Activated B cell treated with CpG ODN at 0.5 μM for 24 hours (primary cell): ENCODE measurements around the gene ARHGDIG. TPM values are rescaled to one million over a fixed set of nuclear protein-coding genes. Genes with fewer than 3 reads are reported as not detected.

Experiments used
- ATAC-seq: fragments of 200-7000 bp; cut with Tn5 transposase; one replicate; pipeline ENCODE4 v1.10.0; 2021; ENCODE audit warnings: low read depth, mild to moderate bottlenecking, moderate library complexity
- CTCF ChIA-PET: fragments of 350-600 bp; sonication (Branson Sonifier 250); formaldehyde crosslinking; loops from one replicate; lab custom pipeline; 2021; ENCODE audit warnings: antibody characterized with exemption; lab: Charles Lee
- POLR2A ChIA-PET: fragments of 350-600 bp; sonication (Branson Sonifier 250); formaldehyde crosslinking; loops from one replicate; lab custom pipeline; 2021; ENCODE audit warnings: antibody characterized with exemption; lab: Charles Lee
- DNase-seq: peaks from one replicate; pipeline ENCODE4 v3.0.0; 2022
- H3K27ac Mint-ChIP-seq: one replicate; pipeline ENCODE4 v1.8.0; 2020; ENCODE audit warnings: mixed read lengths
- H3K27me3 Mint-ChIP-seq: one replicate; pipeline ENCODE4 v1.8.0; 2021; ENCODE audit warnings: mixed read lengths
- H3K36me3 Mint-ChIP-seq: one replicate; pipeline ENCODE4 v1.8.0; 2021; ENCODE audit warnings: low read depth, mixed read lengths
- H3K4me1 Mint-ChIP-seq: one replicate; pipeline ENCODE4 v1.8.0; 2021; ENCODE audit warnings: mixed read lengths
- H3K4me3 Mint-ChIP-seq: one replicate; pipeline ENCODE4 v1.8.0; 2020; ENCODE audit warnings: mild to moderate bottlenecking, mixed read lengths
- H3K9me3 Mint-ChIP-seq: one replicate; pipeline ENCODE4 v1.8.0; 2020; ENCODE audit warnings: mixed read lengths
- intact Hi-C: fragments of 100-400 bp; cut with micrococcal nuclease; formaldehyde crosslinking; loops from one replicate; pipeline ENCODE4 v1.15.1; 2024
- total RNA-seq: library from RNA; stranded (reverse); gene quantifications from 2 replicates; pipeline ENCODE4 v1.2.3, GENCODE V29; 2022
- TF ChIP-seq, protein P1 (sequence below): fragments of 200-600 bp; IDR thresholded peaks from one replicate; pipeline ENCODE4 v1.8.0; 2022; ENCODE audit warnings: antibody characterized with exemption, mild to moderate bottlenecking

Gene ARHGDIG
- total RNA-seq, 1 donor from 2014 or later: not detected

DNA sequence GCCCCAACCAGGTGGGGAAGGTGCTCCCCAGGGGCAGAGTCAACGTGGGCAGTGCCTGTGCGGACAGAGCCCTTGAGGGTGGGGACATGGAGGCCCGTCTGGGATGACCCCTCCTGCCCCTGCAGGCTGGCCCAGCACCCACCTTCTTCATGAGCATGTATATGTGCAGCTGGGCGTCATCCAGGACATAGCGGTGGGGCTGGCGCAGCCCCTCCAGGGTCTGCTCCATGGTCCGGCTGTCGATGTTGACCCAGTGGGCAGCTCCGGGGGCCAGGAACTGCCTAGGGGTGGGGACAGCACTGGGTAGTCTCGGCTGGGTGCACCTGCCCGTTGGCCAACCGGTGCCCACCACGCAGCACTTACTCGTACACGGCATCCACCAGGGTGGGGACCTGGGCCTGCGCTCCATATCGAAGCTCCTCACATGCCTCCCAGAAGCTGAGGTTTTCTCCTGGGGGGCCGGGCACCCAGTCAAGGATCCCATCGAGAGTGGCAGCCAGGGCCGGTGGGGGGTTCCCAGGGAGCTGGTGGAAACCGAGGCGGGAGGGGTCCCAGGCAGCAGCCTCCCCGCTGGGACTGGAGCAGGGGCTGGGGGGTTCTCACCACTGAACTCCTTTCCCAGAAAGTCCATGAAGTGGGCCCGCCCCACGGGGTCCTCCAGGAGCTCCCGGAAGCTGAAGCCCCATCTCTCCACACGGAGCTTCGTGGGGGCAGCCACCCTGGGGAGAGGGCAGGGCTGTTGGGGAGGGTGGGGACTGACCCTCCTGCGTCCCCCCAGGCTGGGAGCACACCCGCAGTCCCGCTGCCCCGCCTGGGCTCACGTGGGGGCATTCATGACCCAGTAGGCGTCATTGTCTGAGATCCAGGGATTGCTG is 9.8 kb upstream of the ARHGDIG start:
- POLR2A ChIA-PET: no interaction called here
- CTCF ChIA-PET: no interaction called here
- intact Hi-C loops: no loop called here

DNA sequence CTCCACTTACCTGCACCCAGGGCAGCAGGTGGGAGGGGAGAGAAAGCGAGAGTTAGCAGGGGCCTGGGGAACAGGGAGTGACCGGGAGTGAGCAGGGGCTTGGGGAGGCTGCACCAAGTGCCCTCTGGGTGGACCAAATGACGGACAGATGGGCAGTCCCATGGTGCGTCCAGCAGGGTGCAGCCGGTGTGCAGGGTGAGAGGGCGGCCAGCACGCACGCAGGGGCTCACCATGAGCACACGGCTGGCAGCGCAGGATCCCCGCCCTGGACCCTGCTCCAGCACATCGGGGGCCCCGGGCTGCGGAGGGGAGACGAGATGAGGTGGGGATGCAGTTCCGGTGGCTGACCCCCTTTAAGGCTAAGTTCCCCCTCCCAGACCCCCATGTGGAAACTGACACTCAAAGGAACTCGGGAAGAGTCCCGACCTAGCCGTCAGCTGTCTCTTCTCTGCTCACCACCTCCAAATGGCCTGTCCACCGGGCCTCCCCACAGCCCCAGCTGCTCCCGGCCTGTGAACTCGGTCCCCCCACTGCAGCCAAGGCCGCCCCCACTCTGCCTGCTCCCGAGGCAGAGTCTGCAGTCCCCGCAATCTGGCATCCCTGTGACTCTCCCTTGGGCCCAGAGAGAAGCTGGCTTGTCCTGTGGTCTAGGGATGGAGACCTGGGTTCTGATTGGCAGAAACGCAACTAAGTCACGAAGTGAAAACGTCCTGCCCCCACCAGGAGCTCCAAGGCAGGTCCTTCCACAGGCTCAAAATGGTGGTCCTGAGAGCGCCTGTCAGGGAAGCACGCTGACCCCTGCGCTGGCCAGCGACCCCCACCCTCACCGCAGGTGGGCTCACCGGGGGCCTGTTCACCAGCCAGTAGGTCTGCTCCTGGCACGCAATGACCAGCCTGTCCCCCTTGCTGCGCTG is 7.5 kb upstream of the ARHGDIG start:
- CTCF ChIA-PET: no interaction called here

More for the DNA sequence above, 9.8 kb upstream of the ARHGDIG start:
- ATAC-seq (no peak), DNase-seq (no peak)
- Mint-ChIP-seq H3K4me3 (no peak overlapping the region), H3K27ac (no peak overlapping the region), H3K9me3 (no peaks in the 10 kb centered on the region), H3K4me1 (peaks cover 2% of the 10 kb centered on the region), H3K36me3 (peaks cover 4% of the 10 kb centered on the region), H3K27me3 (peaks cover 3% of the 10 kb centered on the region)
- TF ChIP-seq, protein P1, sequence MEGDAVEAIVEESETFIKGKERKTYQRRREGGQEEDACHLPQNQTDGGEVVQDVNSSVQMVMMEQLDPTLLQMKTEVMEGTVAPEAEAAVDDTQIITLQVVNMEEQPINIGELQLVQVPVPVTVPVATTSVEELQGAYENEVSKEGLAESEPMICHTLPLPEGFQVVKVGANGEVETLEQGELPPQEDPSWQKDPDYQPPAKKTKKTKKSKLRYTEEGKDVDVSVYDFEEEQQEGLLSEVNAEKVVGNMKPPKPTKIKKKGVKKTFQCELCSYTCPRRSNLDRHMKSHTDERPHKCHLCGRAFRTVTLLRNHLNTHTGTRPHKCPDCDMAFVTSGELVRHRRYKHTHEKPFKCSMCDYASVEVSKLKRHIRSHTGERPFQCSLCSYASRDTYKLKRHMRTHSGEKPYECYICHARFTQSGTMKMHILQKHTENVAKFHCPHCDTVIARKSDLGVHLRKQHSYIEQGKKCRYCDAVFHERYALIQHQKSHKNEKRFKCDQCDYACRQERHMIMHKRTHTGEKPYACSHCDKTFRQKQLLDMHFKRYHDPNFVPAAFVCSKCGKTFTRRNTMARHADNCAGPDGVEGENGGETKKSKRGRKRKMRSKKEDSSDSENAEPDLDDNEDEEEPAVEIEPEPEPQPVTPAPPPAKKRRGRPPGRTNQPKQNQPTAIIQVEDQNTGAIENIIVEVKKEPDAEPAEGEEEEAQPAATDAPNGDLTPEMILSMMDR: no peak

DNA sequence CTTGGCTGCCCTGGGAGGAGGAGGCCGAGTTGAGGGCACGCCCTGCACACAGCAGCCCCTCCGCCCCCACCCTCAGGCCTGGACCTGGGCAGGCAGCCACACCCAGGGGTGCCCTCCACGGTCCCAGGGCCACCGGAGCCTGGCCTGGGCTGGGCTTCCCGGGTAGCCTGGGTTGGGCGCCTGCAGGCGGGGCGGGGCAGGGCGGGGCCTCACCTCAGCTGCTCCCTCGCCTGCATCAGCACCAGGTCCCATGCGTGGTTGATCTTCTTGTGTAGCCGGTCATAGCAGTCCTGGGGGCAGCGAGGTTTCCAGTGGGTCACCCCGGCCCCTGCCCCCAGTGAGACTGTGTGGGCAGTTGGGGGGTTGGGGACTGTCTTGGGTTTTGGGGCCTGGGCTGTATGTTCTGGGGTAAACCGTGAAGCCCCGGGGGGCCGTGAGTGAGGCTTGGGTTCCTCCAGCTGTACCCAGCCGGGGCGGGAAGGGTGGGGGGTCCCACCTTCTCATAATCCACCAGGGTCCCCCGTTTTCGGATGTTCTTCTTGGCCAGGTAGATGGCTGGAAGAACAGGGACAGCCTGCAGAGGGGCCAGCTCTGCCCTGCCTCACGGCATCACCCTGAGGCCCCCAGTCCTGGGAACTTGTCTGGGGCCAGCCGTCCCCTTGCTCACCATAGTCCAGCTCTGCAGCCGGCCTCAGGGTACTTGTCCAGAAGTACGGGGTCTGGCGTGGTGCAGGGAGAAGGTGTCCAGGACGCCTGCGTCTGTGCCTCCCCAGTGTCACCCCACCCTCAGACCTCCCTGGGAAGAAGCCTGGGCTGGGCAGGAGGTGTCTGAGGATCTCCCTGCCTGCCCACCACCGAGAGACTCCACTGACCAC is 6.6 kb upstream of the ARHGDIG start:
- ATAC-seq (no peak), DNase-seq (no peak)
- no peaks in the 10 kb centered on the region for H3K9me3 Mint-ChIP-seq
- peaks cover 6% of the 10 kb centered on the region for H3K4me1 Mint-ChIP-seq
- no peak overlapping the region for H3K27ac Mint-ChIP-seq
- ChIA-PET POLR2A (no interaction called here), CTCF (no interaction called here)
- H3K36me3 Mint-ChIP-seq: no peaks in the 10 kb centered on the region
- peaks cover 10% of the 10 kb centered on the region for H3K27me3 Mint-ChIP-seq
- TF ChIP-seq, protein P1: no peak
- H3K4me3 Mint-ChIP-seq: no peak overlapping the region
- intact Hi-C loops: no loop called here

More for the DNA sequence above, 7.5 kb upstream of the ARHGDIG start:
- H3K9me3 Mint-ChIP-seq: no peaks in the 10 kb centered on the region
- no peak overlapping the region for H3K4me3 Mint-ChIP-seq
- DNase-seq (no peak), ATAC-seq (no peak)
- peaks cover 8% of the 10 kb centered on the region for H3K27me3 Mint-ChIP-seq
- H3K36me3 Mint-ChIP-seq: no peaks in the 10 kb centered on the region
- H3K4me1 Mint-ChIP-seq: peaks cover 6% of the 10 kb centered on the region
- POLR2A ChIA-PET: no interaction called here
- no peak overlapping the region for H3K27ac Mint-ChIP-seq
- intact Hi-C loops: no loop called here
- TF ChIP-seq, protein P1: no peak

DNA sequence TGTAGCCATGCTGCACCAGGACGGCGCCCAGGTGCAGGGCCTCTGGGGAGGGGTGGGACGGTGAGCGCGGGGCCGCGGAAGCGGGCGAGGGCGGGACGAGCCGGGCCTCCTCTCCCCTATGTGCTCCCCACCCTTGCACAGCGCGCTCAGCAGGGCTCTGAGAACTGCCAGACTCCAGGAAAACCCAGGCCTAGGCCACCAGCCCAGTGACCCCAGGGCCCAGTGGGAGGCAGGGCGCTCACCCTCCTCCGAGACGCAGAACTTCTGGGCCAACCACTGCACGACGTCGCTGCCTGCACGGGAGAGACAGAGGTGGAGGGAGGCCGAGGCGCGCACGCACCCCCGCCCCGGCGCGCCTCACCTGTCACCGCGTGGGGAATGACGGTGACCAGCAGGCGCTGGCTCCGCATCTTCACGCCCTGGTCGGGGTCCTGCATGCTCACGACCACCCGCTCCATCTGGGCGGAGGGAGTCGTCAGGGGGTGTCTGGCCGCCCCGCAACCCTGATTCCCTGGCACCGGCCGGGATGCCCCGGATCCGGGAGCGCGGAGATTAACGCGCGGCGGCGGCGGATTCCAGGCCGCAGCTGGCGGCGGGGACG is 5.2 kb upstream of the ARHGDIG start:
- Mint-ChIP-seq H3K4me1 (peaks cover 6% of the 10 kb centered on the region), H3K4me3 (peak overlapping the region; percentile 52), H3K27ac (no peak overlapping the region), H3K36me3 (no peaks in the 10 kb centered on the region), H3K27me3 (peaks cover 15% of the 10 kb centered on the region), H3K9me3 (no peaks in the 10 kb centered on the region)
- DNase-seq (no peak), ATAC-seq (no peak)
- TF ChIP-seq, protein P1: no peak
- intact Hi-C loops: no loop called here
- ChIA-PET POLR2A (no interaction called here), CTCF (no interaction called here)
